ENCODE results near the gene B3GNT2.

DNA sequence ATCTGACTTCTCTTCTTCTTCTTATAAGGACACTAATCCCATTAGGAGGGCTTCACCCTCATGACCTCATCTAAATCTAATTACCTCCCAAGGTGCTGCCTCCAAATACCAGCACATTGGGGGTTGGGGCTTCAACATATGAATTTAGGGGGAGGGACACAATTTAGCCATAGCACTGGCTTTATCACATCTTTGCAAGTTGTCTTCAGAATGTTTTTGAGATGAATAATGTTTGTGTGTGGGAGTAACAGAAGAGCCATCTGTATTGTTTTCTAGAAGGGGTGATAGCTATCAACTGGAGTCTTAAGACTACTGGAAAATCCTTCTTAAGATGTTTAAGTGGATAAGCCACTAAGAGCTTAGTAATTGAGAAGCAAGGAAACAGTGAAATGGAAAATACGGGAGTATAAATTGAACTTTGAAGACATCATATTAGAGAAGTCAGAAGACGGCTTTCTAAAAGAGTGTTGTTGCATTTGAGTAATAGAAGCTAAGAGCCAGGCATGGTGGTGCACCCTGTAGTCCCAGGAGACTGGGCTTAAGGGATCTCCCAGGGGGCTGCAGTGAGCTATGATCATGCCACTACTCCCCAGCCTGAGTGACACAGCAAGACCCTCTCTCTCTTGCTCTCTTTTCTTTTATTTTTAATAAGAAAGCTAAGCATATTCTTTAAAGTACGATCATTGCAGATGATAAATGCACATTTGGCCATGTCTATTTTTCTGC lies 32.6 kb upstream of the B3GNT2 start:
- TF ChIP-seq EP300 (IDR thresholded peaks at IDR 0.05) (no peak), POLR2A (IDR thresholded peaks at IDR 0.05) (no peak), CTCF (IDR thresholded peaks at IDR 0.05) (no peak), POLR2AphosphoS5 (IDR thresholded peaks at IDR 0.05) (no peak)
